NB4 (cell line): ENCODE results near the gene UNC93B1.

Source experiments
- POLR2A ChIP-seq: IDR thresholded peaks from 2 replicates; pipeline ENCODE4 v1.6.1; 2011; ENCODE audit warnings: mild to moderate bottlenecking; ENCODE audit not compliant: insufficient read length; ENCODE audit errors: extremely low read depth
- TF ChIP-seq, protein P1 (sequence below): IDR thresholded peaks from one replicate; pipeline ENCODE4 v1.5.1; 2012; ENCODE audit warnings: low read depth, low read length
- TF ChIP-seq, protein P2 (sequence below): IDR thresholded peaks from 2 replicates; pipeline ENCODE4 v1.6.1; 2011; ENCODE audit warnings: low read depth, low read length

DNA sequence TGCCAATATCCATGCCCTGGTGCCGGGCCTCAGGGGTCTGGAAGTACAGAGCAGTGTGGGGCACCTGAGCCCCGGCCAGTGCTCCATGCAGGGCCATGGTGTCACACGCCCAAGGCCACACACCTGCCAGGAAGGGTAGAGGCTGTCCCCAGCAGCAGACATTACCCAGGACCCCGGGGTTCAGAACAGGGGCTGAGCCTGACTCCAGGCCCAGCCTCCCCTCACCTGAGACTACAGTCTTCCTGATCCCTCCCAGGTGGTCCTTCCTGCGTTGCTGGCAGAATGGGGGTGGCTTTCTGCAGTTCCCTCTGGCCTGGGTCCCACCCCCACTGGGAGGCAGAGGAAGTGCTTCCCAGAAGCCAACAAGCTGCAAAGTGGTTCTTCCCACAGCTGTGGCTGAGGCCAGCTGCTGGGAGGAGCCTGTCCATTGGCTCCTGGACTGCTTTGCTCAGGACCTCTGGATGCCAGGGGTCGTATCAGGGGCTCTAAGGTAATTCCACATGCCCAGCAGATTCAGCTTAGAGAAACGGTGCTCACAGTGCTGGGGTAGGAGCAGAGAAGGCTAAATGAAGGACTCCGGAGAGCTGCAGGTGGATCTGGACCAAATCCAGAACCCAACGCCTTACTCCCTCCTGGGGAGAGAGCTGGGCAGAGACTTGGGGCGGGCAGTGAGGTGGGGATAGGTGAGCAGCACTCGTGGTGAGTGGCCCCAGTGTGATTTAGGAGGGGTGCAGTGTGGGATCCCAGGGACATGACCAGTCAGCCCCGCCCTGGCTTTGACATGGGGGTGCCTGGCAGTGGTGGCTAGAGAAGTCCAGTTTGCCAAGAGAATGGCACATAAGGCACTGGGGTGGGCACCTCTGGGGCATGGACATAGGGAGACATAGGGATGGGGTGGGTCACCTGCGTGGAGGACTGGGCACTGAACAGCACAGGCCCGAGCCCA, 47.6 kb upstream of the UNC93B1 start:
- TF ChIP-seq, protein P1, sequence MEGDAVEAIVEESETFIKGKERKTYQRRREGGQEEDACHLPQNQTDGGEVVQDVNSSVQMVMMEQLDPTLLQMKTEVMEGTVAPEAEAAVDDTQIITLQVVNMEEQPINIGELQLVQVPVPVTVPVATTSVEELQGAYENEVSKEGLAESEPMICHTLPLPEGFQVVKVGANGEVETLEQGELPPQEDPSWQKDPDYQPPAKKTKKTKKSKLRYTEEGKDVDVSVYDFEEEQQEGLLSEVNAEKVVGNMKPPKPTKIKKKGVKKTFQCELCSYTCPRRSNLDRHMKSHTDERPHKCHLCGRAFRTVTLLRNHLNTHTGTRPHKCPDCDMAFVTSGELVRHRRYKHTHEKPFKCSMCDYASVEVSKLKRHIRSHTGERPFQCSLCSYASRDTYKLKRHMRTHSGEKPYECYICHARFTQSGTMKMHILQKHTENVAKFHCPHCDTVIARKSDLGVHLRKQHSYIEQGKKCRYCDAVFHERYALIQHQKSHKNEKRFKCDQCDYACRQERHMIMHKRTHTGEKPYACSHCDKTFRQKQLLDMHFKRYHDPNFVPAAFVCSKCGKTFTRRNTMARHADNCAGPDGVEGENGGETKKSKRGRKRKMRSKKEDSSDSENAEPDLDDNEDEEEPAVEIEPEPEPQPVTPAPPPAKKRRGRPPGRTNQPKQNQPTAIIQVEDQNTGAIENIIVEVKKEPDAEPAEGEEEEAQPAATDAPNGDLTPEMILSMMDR = no peak
- TF ChIP-seq, protein P2, sequence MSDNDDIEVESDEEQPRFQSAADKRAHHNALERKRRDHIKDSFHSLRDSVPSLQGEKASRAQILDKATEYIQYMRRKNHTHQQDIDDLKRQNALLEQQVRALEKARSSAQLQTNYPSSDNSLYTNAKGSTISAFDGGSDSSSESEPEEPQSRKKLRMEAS = no peak
- TF ChIP-seq POLR2A = no peak
